Measurements from ENCODE around the gene SLA2. TPM values are rescaled to one million over a fixed set of nuclear protein-coding genes. Genes with fewer than 3 reads are reported as not detected.

Gene SLA2
- polyA plus RNA-seq, 1 of the 3 experiments (the other 2 are of a cell fraction): not detected

DNA sequence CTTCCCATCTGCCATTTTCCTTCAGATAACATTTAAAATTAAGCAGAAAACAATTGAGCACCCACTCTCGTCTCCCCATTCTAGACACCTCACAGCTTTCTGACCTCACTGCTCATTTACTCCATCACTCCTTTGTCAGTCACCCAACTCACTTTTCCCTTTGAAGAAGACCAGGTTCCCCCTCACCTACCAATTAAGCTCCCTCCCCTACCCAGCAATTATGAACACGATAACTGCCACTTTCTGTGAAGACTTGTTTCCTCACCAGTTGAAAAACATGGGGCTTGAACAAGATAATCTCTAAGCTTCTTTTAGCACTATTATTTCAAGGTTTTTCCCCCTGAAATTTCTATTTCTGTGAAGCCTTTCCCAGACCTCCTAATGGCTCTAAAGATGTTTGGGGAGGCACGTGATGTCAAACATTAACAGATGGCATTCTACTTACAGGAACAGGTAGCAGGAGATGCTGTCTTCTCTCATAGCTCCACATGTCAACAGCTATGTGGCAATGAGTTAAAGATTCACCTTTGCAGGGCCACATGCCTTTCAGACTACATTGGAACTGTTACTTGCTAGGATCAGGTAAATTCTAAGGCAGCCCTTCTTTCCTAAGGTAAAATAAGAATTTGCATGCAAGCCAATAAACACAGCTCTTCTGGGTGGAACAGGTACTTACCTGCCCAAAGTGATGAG, 24.8 kb upstream of the SLA2 start (continued):
- TF ChIP-seq FOSL2 (IDR thresholded peaks at IDR 0.05; ENCODE audit: borderline replicate concordance, low read depth): no peak

DNA sequence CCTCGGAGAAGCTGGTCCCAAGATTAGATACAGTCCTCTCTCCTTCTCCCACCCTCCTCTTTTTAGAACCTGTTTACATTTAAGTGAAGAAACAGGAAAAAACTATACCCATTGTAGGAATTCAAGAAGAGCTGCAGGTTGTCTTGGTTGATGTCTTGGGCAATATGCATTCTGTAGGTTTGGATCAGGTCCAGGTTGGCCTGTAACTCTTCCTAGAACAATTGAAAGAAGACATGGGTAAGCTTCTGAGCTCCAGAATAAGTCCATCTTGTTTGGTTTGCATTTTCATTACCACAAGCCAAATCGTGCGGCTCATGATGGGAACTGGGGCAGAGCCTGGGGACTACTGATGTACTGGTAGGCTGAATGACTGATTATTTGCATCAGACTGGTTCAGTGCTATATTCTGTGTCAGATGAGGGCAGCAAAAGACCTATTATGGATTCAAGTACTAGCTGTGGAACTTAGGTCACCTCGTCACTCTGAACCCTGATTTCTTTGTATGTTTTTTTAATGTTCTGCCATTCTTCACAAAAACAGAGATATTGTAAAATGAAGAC, 20.3 kb upstream of the SLA2 start:
- H3K9me2 ChIP-seq: no peaks in the 10 kb centered on the region
- no peak for DNase-seq
- no peak overlapping the region for H3K27ac ChIP-seq (ENCODE audit: low read depth in 2 of 2, low read length in 1 of 2)
- no peaks in the 10 kb centered on the region for H4K20me1 ChIP-seq (ENCODE audit: insufficient read depth)
- TF ChIP-seq, protein P1, sequence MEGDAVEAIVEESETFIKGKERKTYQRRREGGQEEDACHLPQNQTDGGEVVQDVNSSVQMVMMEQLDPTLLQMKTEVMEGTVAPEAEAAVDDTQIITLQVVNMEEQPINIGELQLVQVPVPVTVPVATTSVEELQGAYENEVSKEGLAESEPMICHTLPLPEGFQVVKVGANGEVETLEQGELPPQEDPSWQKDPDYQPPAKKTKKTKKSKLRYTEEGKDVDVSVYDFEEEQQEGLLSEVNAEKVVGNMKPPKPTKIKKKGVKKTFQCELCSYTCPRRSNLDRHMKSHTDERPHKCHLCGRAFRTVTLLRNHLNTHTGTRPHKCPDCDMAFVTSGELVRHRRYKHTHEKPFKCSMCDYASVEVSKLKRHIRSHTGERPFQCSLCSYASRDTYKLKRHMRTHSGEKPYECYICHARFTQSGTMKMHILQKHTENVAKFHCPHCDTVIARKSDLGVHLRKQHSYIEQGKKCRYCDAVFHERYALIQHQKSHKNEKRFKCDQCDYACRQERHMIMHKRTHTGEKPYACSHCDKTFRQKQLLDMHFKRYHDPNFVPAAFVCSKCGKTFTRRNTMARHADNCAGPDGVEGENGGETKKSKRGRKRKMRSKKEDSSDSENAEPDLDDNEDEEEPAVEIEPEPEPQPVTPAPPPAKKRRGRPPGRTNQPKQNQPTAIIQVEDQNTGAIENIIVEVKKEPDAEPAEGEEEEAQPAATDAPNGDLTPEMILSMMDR (IDR thresholded peaks at IDR 0.05): peak; percentile 17
- TF ChIP-seq TAF1 (IDR thresholded peaks at IDR 0.05; ENCODE audit: borderline replicate concordance, low read depth, low read length): no peak
- no peak for TF ChIP-seq RXRA (IDR thresholded peaks at IDR 0.05; ENCODE audit: borderline replicate concordance, low read depth)
- no peak for TF ChIP-seq TCF12 (IDR thresholded peaks at IDR 0.05)
- TF ChIP-seq, protein P2, sequence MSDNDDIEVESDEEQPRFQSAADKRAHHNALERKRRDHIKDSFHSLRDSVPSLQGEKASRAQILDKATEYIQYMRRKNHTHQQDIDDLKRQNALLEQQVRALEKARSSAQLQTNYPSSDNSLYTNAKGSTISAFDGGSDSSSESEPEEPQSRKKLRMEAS (IDR thresholded peaks at IDR 0.05; ENCODE audit: low read depth): no peak
- TF ChIP-seq GABPA (IDR thresholded peaks at IDR 0.05; ENCODE audit: low read depth): no peak
- TF ChIP-seq SMC3 (IDR thresholded peaks at IDR 0.05; ENCODE audit: low read depth, low read length): peak; percentile 12; the same call in 1 of the 2 replicates
- no peak for TF ChIP-seq ELF1 (IDR thresholded peaks at IDR 0.05)
- TF ChIP-seq GATA2 (CRISPR knock-in tag; IDR thresholded peaks at IDR 0.05): no peak
- peak; percentile 52 for TF ChIP-seq RAD21 (IDR thresholded peaks at IDR 0.05; ENCODE audit: low read length)
- no peak for TF ChIP-seq FOXM1 (IDR thresholded peaks at IDR 0.05; ENCODE audit: low read depth)
- TF ChIP-seq NRF1 (IDR thresholded peaks at IDR 0.05; ENCODE audit: low read depth, low read length): no peak
- no peak for TF ChIP-seq SIN3A (IDR thresholded peaks at IDR 0.05; ENCODE audit: borderline replicate concordance, low read depth, low read length)
- TF ChIP-seq RCOR1 (IDR thresholded peaks at IDR 0.05; ENCODE audit: low read length): no peak
- no peak for TF ChIP-seq JUND (IDR thresholded peaks at IDR 0.05)
- no peak overlapping the region for H2AFZ ChIP-seq (ENCODE audit: low read depth)
- no peak overlapping the region for H3K4me3 ChIP-seq (ENCODE audit: low read depth in 2 of 2, low read length in 1 of 2)
- H3K9ac ChIP-seq: no peak overlapping the region
- ChIA-PET CTCF (interaction anchor here (0.6 to 2.5 kb wide), 9 partner anchors 10 to 221 kb away, joined by 3 to 10 read pairs (median 3); no protein-coding TSS in a partner anchor), POLR2A (no interaction called here)
- no peaks in the 10 kb centered on the region for H3K4me1 ChIP-seq (ENCODE audit: control insufficient read depth in 1 of 2, insufficient read depth in 2 of 2, low read depth in 1 of 2, low read length in 1 of 2)
- no peaks in the 10 kb centered on the region for H3K79me2 ChIP-seq (ENCODE audit: insufficient read depth)
- peaks cover 6 to 8% of the 10 kb centered on the region in 2 experiments for H3K36me3 ChIP-seq (replicated peaks in 1 of 2; ENCODE audit: control insufficient read depth in 1 of 2, insufficient read depth in 2 of 2, low read length in 1 of 2)
- WGBS (ENCODE audit: low lambda C conversion rate): 98% methylated on average over 4 of the region's 4 CpGs
- H3K27me3 ChIP-seq (ENCODE audit: insufficient read depth): no peaks in the 10 kb centered on the region
- no peak overlapping the region for H3K4me2 ChIP-seq
- H3K9me3 ChIP-seq: no peaks in the 10 kb centered on the region
- H3F3A ChIP-seq (replicated peaks; ENCODE audit: insufficient read depth): no peaks in the 10 kb centered on the region
